SU-DHL-6 (cell line): ENCODE results near the gene RNF14.

Source experiments
- CTCF ChIP-seq: fragments of 200-600 bp; sonication (generic); IDR thresholded peaks from one replicate; pipeline ENCODE4 v1.5.1; 2017; ENCODE audit warnings: antibody characterized with exemption, mild to moderate bottlenecking, low read length, moderate library complexity; ENCODE audit not compliant: insufficient read depth, poor library complexity, severe bottlenecking
- EZH2phosphoT487 ChIP-seq: fragments of 200-600 bp; sonication (generic), shearing (Covaris generic); conservative IDR thresholded peaks from 2 replicates; pipeline ENCODE4 v1.6.1; 2018; ENCODE audit warnings: mild to moderate bottlenecking, antibody characterized with exemption, low read length, moderate library complexity, mixed read lengths

GRCh38 chr5:142017832-142018427 is 49.0 kb downstream of the RNF14 start:
- TF ChIP-seq CTCF = no peak
- 0 out of 2 replicates have a peak, but pooled peaks have one; percentile 86 for TF ChIP-seq EZH2phosphoT487
